GM18508 (cell line): ENCODE measurements around the gene OR4D5.

ENCODE experiments used
- ATAC-seq: cut with Tn5 transposase; IDR thresholded peaks from one replicate; pipeline ENCODE4 v1.9.1; 2021; ENCODE audit warnings: moderate number of reproducible peaks; ENCODE audit not compliant: insufficient read depth, unreplicated experiment

The OR4D5 gene

GRCh38 chr11:123939317-123939716, at the start of gene OR4D5:
TSS of gene OR4D5 (plus strand) at chr11:123939617. CDS start at chr11:123939617, 0 bp downstream.
- ATAC-seq = no peak

- ATAC-seq = no peak
These were observed 47.4 kb upstream of the OR4D5 start for GRCh38 chr11:123892031-123892430.

- no peak for ATAC-seq
These were observed 39.6 kb upstream of the OR4D5 start for GRCh38 chr11:123899792-123900191.

- ATAC-seq = no peak
These were observed 37.5 kb upstream of the OR4D5 start, which contains the start of gene OR8D4 for GRCh38 chr11:123901867-123902266. TSS of gene OR8D4 (plus strand) at chr11:123902167. CDS start at chr11:123906432, 4,265 bp downstream.

DNA sequence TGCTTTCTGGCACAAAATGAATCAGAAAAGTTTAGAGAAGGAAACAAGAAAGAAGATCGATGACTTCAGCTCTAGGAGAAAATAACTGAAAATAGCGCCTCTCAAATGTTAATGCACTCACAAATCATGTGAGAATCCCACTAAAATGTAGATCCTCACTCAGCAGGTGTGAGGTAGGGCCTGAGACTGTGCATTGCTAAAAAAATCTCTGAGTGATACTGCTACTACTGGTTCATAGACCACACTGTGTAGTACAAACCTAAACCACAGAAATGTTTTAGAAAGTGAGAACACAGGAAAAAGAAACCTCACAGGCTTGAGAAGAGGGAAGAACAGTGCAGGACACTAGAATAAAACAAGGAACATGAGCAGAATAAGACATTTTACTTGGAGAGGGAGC, 35.5 kb upstream of the OR4D5 start:
- ATAC-seq = no peak

DNA sequence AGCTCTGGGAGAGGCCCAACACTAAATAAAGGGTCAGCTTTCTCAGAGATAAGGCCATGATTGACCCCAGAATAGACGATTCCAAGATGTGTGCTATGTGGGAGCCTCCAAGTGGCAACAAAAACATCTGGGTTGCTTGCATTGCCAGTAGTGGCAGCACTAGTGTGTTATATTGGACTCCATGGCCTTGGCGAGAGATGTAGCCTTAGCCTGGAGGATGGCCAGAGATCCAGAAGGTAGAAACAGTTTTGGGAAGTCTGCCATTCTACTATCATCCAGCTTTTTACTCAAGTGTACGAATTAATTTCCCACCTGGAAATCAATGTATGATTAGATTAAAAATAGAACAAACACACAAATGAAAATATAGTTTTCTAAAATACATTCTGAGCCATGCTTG, 34.5 kb upstream of the OR4D5 start:
- no peak for ATAC-seq

DNA sequence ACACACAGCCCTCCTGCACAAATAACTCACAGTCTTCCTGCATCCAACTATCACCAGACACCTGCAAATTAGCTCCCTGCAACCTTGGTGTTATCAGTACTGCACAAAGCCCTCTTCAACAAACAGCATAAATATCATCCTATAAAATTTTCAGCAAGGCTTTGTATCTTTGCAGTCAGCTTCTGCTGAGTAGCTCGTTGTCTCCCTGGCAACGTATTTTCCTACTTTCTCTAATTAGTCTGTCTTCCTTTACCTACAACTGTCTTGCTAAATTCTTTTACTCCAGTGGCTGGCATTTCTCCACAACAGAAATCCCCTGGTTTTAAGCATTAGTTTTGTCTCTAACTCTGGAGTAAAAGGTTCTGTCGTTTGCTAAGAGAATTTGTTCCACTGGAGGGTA, 33.6 kb upstream of the OR4D5 start:
- ATAC-seq = no peak

DNA sequence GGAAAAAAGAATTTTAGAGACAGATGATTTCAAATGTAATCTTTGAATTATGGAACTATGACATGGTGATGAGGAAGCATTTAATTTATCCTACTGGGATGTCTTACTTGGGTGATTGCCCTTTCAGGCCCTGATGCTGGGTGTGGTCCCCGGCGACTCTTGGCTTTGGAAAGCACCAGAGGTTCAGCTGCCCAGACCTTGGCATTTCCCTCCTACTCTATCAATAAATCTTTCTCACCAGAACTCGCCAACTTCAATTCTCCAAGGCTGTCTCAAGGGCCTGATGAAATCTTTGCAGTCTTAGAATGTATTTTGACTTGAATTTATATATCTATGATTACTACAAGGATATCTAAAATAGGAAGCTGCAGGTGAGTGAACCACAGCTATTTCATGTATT, 18.5 kb upstream of the OR4D5 start:
- ATAC-seq = no peak

GRCh38 chr11:123924027-123924426, 15.4 kb upstream of the OR4D5 start:
- no peak for ATAC-seq

GRCh38 chr11:123942413-123942812, 3.0 kb downstream of the OR4D5 start:
- no peak for ATAC-seq

- ATAC-seq = no peak
These were observed 4.3 kb downstream of the OR4D5 start, which contains the start of gene OR6T1 for GRCh38 chr11:123943738-123944137. TSS of gene OR6T1 (minus strand) at chr11:123943838. CDS start at chr11:123943838, 0 bp downstream.

DNA sequence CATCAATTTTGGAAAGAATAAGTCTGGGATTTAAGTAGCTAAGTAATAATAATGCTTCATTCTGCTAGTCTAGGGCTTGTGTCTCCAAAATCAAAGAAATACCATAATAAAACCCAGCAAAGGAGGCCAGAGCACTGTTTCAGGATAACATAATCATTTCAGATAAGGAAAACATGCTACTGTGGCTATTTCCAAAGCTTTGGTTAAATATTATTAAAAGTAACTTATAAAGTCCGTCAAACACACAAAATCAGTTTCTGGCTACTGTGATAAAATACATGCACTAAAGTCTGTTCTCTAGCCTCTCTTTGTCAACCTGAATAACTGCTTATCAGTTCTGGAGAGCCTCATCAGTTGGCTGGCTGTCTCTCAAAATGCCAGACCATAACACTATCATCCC, 5.7 kb downstream of the OR4D5 start:
- no peak for ATAC-seq

GRCh38 chr11:123956752-123957151, 17.3 kb downstream of the OR4D5 start:
- ATAC-seq = no peak

DNA sequence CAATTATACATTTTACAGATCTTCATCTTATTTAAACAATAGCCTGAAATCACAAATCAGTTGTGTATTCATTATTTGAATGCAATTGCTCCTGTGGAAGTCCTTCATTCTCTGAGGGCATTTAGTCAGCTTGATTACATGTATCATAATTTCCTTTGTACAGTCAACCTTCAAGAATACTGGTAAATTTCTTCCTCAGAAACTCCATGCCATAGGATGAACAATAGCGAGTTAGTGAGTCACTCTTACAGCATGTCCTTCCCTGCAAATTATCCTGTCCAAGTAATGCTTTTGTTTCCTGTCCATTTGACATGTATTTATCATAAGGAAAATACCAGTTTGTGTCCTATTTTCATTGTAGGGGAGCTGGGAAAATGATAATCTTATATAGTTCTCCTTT, 34.4 kb downstream of the OR4D5 start:
- no peak for ATAC-seq

DNA sequence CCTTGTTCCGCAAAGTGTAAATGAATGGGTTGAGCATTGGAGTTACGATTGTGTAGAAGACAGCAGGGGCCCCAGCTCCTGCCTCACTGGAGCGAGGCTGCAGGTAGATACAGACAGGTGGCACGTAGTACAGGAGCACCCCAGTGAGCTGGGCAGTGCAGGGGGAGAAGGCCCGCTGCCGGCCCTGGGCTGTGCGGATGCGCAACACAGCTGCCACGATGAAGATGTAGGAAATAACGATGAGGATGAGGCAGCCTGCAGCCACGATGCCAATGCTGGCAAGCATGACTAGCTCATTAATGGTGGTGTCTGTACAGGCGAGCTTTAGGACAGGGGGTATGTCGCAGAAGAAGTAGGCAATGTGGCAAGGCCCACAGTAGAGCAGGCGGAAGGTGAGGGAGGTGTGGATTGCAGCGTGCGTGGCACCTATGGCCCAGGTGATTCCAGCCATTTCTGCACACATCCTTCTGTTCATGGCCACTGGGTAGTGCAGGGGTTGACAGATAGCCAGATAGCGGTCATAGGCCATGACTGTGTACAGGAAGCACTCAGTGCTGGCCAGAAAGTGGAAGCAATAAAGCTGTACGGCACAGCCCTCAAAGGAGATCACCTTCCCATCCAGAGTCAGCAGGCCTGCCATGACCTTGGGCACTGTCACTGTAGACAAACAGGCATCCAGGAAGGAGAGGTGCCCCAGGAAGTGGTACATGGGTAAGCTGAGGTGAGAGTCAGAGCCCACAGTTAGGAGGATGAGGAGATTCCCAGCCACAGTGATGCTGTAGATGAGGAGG, 37.5 kb downstream of the OR4D5 start:
- no peak for ATAC-seq

- ATAC-seq = no peak
These were observed 38.4 kb downstream of the OR4D5 start, which contains the start of gene OR10S1 for GRCh38 chr11:123977731-123978347. TSS of gene OR10S1 (minus strand) at chr11:123977781. CDS start at chr11:123977664, 117 bp downstream.

DNA sequence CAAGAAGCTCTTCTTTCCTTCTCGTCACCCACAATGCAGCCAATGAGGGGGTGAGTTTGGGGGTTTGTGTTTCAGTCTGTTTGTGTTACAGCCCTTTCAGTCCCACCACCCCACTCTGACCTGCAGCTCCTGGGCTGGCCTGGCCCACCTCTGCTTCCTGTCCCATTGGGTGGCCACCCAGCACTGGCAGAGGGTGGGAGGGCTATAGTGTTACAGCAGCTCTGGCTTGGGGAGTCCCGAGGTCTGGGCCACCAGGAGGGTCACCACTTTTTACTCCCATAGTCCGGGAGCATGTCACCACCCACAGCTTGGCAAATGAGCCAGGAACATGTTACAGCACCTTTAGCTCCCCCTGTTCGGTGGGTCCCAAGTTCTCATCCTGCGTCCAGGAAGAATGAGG, 39.9 kb downstream of the OR4D5 start:
- ATAC-seq = no peak
